CD4-positive, alpha-beta T cell (primary cell): ENCODE data around the gene GRID1. TPM values are rescaled to one million over a fixed set of nuclear protein-coding genes. Genes with fewer than 3 reads are reported as not detected.

Experiments
- ATAC-seq: fragments of 200-7000 bp; cut with Tn5 transposase; one replicate; pipeline ENCODE4 v1.10.0; 2022; ENCODE audit warnings: mild to moderate bottlenecking; ENCODE audit not compliant: poor library complexity
- CTCF ChIA-PET: fragments of 350-600 bp; sonication (Branson Sonifier 250); formaldehyde crosslinking; loops from one replicate; lab custom pipeline; 2021; ENCODE audit warnings: antibody characterized with exemption, inconsistent platforms; lab: Charles Lee
- POLR2A ChIA-PET: fragments of 350-600 bp; sonication (Branson Sonifier 250); formaldehyde crosslinking; loops from one replicate; lab custom pipeline; 2021; ENCODE audit warnings: antibody characterized with exemption, inconsistent platforms; lab: Charles Lee
- DNase-seq, 14 experiments: peaks; one replicate each; pipeline ENCODE4 v3.0.0-alpha.2; 2013 to 2020; ENCODE audit warnings: mixed read lengths in 2 of 14
- H3K27ac ChIP-seq, 2 donors: one replicate each; pipeline versions ENCODE4 v1.5.1 to v1.7.0; 2013; ENCODE audit warnings: low read length in 2 of 2, low read depth in 1 of 2, mild to moderate bottlenecking in 1 of 2
- H3K27me3 ChIP-seq, 2 experiments: 1 replicate in 1 of 2; 2 replicates in 1 of 2; pipeline versions ENCODE4 v1.6.1 to v1.7.0; 2013; ENCODE audit warnings: low read length in 2 of 2, control low read depth in 1 of 2, mild to moderate bottlenecking in 1 of 2, moderate library complexity in 1 of 2; ENCODE audit not compliant: insufficient read depth in 2 of 2, control insufficient read depth in 1 of 2
- H3K36me3 ChIP-seq: one replicate; pipeline ENCODE4 v1.6.1; 2013; ENCODE audit warnings: low read length, control low read depth; ENCODE audit not compliant: insufficient read depth
- H3K4me1 ChIP-seq: one replicate; pipeline ENCODE4 v1.6.1; 2013; ENCODE audit warnings: low read length, control low read depth; ENCODE audit not compliant: insufficient read depth
- H3K4me3 ChIP-seq: one replicate; pipeline ENCODE4 v1.5.1; 2013; ENCODE audit warnings: mild to moderate bottlenecking, low read length, moderate library complexity
- H3K9me3 ChIP-seq, 2 experiments: 1 replicate in 1 of 2; 2 replicates in 1 of 2; pipeline versions ENCODE4 v1.6.1 to v1.7.0; 2013; ENCODE audit warnings: low read length in 2 of 2, mild to moderate bottlenecking in 2 of 2, control low read depth in 1 of 2, moderate library complexity in 1 of 2; ENCODE audit not compliant: control insufficient read depth in 1 of 2, insufficient read depth in 1 of 2
- H3K27ac Mint-ChIP-seq: one replicate; pipeline ENCODE4 v1.8.0; 2020; ENCODE audit warnings: mixed read lengths
- H3K27me3 Mint-ChIP-seq: one replicate; pipeline ENCODE4 v1.8.0; 2021; ENCODE audit warnings: mixed read lengths
- H3K36me3 Mint-ChIP-seq: one replicate; pipeline ENCODE4 v1.8.0; 2021; ENCODE audit warnings: low read depth, mixed read lengths
- H3K4me1 Mint-ChIP-seq: one replicate; pipeline ENCODE4 v1.8.0; 2021; ENCODE audit warnings: low read depth, mixed read lengths
- H3K4me3 Mint-ChIP-seq: one replicate; pipeline ENCODE4 v1.8.0; 2020; ENCODE audit warnings: mild to moderate bottlenecking, mixed read lengths
- H3K9me3 Mint-ChIP-seq: one replicate; pipeline ENCODE4 v1.8.0; 2020; ENCODE audit warnings: mixed read lengths
- intact Hi-C, 2 experiments: fragments of 100-400 bp; cut with DNase I in 1 of 2; cut with micrococcal nuclease in 1 of 2; formaldehyde crosslinking; loops; one replicate each; pipeline versions ENCODE4 v1.15.1 to v1.9.0; 2023 to 2025; cut with DNase I, micrococcal nuclease
- total RNA-seq, 174 experiments: library from RNA in 2 of 174; stranded (reverse) in 2 of 174; gene quantifications; one replicate each; pipeline ENCODE4 v1.2.3 and lab custom pipeline; 2021 to 2026
- TF ChIP-seq, protein P1 (sequence below): fragments of 200-600 bp; IDR thresholded peaks from one replicate; pipeline ENCODE4 v1.8.0; 2022; ENCODE audit warnings: antibody characterized with exemption, mild to moderate bottlenecking

Gene GRID1
- total RNA-seq, 2 experiments from 2014 or later: not detected

DNA sequence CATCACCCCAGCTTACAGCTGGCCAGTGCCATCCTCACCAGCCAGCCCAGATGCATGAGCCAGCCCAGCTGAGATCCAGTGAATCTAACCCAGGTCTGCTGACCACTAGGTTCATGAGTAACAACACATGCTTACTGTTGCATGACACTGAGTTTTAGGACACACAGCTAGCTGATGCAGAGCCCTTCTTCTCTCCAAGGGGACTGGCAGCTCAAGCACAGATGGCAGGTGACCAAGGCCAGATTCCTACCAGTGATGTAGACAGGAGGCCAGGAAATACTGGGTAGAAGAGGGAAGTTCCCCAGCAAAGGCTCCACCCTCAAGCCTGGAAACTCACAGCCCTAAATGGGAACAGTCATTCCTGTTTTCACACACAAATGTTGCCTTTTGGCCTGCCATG, 236.6 kb downstream of the GRID1 start:
- intact Hi-C loops: loop anchor here in 1 of 2 experiments (10.0 kb wide), 1 partner anchor 585 kb away; no protein-coding TSS in a partner anchor
- Mint-ChIP-seq H3K4me1 (no peaks in the 10 kb centered on the region), H3K36me3 (no peaks in the 10 kb centered on the region), H3K27ac (no peak overlapping the region), H3K27me3 (peaks cover 8% of the 10 kb centered on the region), H3K9me3 (no peaks in the 10 kb centered on the region), H3K4me3 (no peak overlapping the region)
- Histone ChIP-seq H3K9me3 (peaks cover 0 to 4% of the 10 kb centered on the region in 2 experiments), H3K4me1 (no peaks in the 10 kb centered on the region), H3K27me3 (peaks cover 0 to 7% of the 10 kb centered on the region in 2 experiments), H3K27ac (no peak overlapping the region), H3K36me3 (no peaks in the 10 kb centered on the region), H3K4me3 (no peak overlapping the region)
- DNase-seq (no peak), ATAC-seq (no peak)
- TF ChIP-seq, protein P1, sequence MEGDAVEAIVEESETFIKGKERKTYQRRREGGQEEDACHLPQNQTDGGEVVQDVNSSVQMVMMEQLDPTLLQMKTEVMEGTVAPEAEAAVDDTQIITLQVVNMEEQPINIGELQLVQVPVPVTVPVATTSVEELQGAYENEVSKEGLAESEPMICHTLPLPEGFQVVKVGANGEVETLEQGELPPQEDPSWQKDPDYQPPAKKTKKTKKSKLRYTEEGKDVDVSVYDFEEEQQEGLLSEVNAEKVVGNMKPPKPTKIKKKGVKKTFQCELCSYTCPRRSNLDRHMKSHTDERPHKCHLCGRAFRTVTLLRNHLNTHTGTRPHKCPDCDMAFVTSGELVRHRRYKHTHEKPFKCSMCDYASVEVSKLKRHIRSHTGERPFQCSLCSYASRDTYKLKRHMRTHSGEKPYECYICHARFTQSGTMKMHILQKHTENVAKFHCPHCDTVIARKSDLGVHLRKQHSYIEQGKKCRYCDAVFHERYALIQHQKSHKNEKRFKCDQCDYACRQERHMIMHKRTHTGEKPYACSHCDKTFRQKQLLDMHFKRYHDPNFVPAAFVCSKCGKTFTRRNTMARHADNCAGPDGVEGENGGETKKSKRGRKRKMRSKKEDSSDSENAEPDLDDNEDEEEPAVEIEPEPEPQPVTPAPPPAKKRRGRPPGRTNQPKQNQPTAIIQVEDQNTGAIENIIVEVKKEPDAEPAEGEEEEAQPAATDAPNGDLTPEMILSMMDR: no peak
- CTCF ChIA-PET: no interaction called here
- POLR2A ChIA-PET: no interaction called here

DNA sequence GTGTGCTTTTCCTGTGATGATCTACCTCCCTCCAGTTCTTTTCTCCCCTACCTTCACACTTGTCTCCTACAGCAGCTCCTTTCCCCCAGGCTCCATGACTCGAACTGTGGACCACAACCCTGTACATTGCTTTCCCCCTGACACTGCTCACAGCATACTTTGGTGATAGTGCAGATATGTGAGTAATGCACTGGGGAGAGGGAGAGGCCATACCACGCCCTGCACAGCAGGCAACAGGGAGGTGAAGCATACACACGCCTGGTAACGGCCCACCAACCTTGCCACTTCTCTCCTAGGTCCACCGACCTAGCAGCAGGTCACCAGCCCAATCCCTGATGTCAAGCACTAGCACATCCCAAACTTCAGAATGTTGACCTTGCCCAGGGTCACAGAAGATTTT, 238.2 kb downstream of the GRID1 start:
- ChIA-PET CTCF (no interaction called here), POLR2A (no interaction called here)
- H3K27ac ChIP-seq: no peak overlapping the region
- ATAC-seq (no peak), DNase-seq (no peak)
- peaks cover 0 to 4% of the 10 kb centered on the region in 2 experiments for H3K9me3 ChIP-seq
- Mint-ChIP-seq H3K4me3 (no peak overlapping the region), H3K9me3 (no peaks in the 10 kb centered on the region), H3K36me3 (no peaks in the 10 kb centered on the region), H3K27me3 (peaks cover 8% of the 10 kb centered on the region), H3K27ac (no peak overlapping the region), H3K4me1 (no peaks in the 10 kb centered on the region)
- no peak overlapping the region for H3K4me3 ChIP-seq
- intact Hi-C loops: no loop called here
- H3K27me3 ChIP-seq: peaks cover 0 to 7% of the 10 kb centered on the region in 2 experiments
- no peaks in the 10 kb centered on the region for H3K4me1 ChIP-seq
- TF ChIP-seq, protein P1: no peak
- H3K36me3 ChIP-seq: no peaks in the 10 kb centered on the region

DNA sequence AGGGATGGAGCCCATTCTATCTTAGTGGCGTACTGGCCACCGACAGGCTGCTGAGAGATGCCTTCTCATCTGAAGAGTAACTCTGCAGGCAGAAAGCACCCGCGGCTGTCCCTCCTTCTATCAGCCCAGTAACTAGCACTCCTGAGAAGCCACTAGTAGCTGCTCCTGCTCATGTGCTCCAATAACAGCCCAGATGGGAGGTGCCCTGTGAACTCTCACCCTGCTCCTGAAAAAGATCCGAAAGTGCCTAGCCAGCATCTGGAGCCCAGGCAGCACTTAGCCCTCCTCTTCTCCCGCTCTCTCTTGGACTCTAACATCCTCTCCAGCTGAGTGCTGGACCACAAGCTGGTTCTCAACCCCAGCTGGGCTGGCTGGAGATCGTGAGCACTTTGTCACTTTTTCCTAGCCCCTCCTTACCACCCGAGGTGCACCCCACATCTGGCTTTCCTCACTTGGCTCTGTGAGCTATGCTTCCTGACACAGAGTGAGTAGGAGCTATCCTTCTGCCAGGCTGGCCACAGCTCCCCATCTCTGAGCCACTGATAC, 239.2 kb downstream of the GRID1 start:
- ChIA-PET CTCF (no interaction called here), POLR2A (no interaction called here)
- no peak overlapping the region for H3K4me3 ChIP-seq

More for the DNA sequence above, 239.2 kb downstream of the GRID1 start:
- Histone ChIP-seq H3K4me1 (no peaks in the 10 kb centered on the region), H3K36me3 (no peaks in the 10 kb centered on the region), H3K9me3 (peaks cover 0 to 4% of the 10 kb centered on the region in 2 experiments), H3K27me3 (peaks cover 0 to 7% of the 10 kb centered on the region in 2 experiments), H3K27ac (no peak overlapping the region)
- H3K27me3 Mint-ChIP-seq: peaks cover 8% of the 10 kb centered on the region
- H3K9me3 Mint-ChIP-seq: no peaks in the 10 kb centered on the region
- H3K4me3 Mint-ChIP-seq: no peak overlapping the region
- no peak overlapping the region for H3K27ac Mint-ChIP-seq
- ATAC-seq (no peak), DNase-seq (no peak)
- TF ChIP-seq, protein P1: no peak
- no peaks in the 10 kb centered on the region for H3K36me3 Mint-ChIP-seq
- intact Hi-C loops: no loop called here
- no peaks in the 10 kb centered on the region for H3K4me1 Mint-ChIP-seq
